ENCODE measurements around the gene F7.
"Not testable (repeated sequence)": the region's sequence is repeated elsewhere in the genome, so short reads cannot be mapped to it uniquely, and the experiment has no call there.

Gene F7

DNA sequence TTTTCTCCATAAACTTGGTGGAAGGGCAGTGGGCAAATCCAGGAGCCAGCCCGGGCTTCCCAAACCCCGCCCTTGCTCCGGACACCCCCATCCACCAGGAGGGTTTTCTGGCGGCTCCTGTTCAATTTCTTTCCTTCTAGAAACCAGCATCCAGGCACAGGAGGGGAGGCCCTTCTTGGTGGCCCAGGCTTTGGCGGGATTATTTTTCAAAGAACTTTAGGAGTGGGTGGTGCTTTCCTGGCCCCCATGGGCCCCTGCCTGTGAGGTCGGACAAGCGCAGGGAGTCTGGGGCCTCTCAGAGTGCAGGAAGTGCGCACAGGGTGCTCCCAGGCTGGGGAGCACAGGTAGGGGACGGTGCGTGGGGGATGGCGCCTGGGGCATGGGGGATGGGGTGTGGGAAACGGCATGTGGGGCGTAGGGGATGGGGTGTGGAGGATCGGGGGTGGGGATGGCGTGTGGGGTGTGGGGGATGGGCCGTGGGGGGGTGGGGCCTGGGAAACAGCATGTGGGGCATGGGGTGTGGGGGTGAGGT lies 396 bp downstream of the F7 start:
- no peak for DNase-seq

DNA sequence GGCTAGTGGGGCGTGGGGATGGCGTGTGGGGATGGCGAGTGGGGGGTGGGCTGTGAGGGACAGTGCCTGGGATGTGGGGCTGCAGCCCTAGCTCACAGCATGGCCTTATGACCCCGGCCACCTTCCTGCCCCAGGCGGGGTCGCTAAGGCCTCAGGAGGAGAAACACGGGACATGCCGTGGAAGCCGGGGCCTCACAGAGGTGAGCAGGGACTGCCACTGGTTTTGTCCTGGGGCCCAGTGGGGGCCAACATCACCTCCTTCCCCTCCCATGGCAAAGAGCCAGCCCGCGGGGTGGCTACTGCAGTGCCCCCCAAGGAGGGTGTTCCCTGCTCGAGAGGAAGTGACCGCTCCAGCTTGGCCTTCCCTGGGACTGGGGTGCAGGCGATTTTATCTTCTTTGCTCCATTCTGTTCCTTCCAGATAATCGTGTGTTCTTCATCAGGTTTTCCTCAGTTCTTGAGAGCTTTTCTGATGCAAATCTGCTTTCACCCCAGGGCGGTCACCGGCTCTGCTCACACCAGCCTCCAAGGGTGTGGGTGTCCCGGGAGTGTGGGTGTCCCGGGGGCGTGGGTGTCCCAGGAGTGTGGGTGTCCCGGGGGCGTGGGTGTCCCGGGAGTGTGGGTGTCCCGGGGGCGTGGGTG lies 1.2 kb downstream of the F7 start:
- DNase-seq: no peak

DNA sequence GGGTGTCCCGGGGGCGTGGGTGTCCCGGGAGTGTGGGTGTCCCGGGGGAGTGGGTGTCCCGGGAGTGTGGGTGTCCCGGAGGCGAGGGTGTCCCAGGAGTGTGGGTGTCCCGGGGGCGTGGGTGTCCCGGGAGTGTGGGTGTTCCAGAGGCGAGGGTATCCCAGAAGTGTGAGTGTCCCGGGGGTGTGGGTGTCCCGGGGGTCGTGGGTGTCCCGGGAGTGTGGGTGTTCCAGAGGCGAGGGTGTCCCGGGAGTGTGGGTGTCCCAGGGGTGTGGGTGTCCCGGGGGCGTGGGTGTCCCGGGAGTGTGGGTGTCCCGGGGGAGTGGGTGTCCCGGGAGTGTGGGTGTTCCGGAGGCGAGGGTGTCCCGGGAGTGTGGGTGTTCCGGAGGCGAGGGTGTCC lies 2.9 kb downstream of the F7 start:
- not testable (repeated sequence) for DNase-seq

DNA sequence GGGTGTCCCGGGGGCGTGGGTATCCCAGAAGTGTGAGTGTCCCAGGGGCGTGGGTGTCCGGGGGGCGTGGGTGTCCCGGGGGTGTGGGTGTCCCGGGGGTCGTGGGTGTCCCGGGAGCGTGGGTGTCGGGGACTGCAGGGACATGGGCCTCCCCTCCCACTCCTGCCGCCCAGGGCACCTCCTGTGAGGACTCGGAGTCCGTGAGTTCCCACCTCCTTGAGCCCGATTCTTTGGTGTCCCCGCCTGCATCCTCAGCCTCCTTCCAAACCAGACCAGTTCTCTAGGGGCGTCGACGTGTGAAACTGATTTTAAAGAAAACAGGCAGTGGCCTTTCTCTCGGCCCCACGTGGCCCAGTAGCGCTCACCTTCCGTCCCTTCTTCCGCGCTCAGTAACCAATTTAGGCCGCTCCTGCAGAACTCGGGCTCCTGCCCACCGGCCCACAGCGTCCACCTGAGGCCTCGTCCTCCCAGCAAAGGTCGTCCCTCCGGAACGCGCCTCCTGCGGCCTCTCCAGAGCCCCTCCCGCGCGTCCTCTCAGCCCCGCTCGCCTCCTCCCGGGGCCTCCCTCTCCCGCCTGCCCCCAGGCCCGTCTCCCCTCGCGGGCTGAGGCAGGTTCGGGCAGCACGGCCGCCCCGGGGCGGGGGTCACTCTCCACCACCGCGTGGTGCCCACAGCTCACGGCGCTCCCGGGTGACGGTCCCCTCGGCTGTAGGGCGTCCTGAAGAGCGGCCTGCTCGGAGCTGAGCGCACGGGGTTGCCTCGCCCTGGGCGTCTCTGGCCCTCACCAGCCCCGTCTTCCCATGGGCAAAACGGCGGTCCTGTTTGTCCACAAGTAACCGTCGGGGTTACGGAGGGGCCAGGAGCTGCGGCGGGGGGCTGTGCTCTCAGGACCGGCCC lies 3.8 kb downstream of the F7 start:
- DNase-seq: no peak

DNA sequence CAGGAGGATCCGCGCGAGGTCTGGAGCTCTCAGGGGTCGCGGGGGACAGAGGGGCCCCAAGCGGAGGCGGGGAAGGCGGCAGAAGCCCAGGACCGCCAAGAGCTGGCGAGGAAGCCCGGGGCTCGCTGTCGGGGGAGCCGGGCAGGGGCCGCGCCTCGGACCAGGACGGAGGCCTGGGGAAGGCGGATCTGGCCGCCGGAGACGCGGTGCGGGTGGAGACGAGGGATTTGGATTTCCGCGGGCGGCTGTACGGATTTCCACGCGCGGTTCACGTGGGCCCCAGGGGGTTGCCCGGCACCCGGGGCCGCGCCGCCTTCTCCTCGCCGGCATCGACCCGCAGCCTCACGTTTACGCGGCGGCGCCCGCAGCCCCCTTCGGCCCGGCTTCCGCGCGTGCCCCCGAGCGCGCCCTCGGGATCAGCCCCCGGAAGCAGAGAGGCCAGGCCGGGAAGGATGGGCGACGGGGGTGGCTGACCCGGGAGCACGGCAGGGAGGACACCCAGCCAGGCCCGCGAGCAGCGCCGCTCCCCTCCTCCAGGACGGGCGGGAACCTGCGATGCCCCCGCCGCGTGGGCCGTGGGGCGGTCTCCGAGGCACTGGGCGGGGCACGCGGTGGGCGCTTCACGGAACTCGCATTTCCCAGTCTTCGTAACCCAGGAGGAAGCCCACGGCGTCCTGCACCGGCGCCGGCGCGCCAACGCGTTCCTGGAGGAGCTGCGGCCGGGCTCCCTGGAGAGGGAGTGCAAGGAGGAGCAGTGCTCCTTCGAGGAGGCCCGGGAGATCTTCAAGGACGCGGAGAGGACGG lies 4.7 kb downstream of the F7 start:
- no peak for DNase-seq

DNA sequence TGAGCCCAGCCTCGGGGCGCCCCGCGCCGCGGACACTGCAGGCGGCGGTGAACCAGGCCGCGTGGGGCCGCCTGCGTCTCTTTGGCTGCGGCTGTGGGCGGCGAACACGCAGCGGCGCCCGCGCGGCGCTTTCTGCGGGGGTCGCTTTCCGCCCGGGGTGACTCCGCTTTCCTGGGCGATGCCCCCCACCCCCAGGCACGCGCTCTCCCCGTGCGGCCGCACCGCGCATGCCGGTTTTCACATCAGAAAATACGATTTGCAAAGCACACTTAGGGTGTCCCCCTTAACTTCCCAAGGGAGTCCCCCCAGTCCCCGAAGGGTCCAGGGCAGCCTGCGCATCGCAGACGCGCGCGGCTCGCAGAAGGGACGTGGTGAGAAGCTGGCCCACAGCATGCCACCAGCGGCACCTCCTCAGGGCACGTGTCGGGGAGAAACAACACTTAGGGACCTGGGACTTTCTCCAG lies 5.3 kb downstream of the F7 start:
- no peak for DNase-seq

DNA sequence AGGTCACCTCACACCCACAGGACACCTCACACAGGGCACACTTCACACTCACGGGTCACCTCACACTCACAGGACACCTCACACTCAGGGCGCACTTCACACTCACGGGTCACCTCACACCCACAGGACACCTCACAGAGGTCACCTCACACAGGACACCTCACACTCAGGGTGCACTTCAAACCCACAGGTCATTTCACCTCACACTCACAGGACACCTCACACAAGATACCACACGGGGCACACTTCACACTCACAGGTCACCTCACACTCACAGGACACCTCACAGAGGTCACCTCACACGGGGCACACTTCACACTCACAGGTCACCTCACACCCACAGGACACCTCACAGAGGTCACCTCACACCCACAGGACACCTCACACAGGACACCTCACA lies 6.2 kb downstream of the F7 start:
- DNase-seq: not testable (repeated sequence)

DNA sequence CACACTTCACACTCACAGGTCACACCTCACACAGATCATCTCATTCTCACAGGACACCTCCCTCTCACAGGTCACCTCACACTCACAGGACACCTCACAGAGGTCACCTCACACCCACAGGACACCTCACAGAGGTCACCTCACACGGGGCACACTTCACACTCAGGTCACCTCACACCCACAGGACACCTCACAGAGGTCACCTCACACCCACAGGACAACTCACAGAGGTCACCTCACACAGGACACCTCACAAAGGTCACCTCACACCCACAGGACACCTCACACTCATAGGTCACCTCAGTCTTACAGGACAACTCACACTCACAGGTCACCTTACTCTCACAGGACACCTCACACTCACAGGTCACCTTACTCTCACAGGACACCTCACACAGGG lies 6.9 kb downstream of the F7 start:
- not testable (repeated sequence) for DNase-seq

DNA sequence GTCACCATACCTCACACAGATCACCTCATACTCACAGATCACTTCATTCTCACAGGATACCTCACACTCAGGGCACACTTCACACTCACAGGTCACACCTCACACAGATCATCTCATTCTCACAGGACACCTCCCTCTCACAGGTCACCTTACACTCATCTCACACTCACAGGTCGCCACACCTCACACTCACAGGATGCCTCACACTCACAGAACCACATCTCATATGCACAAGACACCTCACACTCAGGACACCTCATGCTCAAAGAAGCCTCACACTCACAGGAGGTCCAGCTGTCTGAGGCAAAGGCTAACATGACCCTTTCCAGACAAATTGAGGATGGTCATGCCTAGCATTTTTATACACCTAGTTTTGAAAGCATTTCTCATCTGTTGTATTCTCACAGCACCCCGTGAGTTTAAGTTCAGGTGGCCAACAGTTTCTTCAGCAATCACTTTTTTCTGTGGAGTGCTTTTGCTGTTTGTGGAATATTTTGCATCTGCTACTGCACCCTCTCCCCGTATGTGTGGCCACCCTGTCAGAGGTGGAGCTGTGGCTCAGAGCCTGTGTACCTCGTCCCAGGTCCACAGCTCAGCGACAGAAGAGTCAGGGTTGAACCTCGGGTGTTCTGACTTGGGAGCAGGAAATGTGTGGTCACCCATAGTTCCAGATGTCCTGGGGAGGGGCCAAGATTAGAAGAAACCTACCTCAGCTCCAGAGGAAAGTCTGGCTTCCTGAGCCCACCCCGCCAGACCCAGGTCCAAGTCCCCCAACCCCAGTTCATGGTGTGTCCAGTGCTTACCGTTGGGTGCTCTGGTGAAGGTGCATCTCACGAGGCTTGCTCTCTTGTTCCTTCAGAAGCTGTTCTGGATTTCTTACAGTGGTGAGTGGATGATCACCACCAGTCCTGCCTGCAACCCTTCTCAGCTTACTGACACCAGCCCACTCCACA lies 7.6 kb downstream of the F7 start:
- DNase-seq: no peak

DNA sequence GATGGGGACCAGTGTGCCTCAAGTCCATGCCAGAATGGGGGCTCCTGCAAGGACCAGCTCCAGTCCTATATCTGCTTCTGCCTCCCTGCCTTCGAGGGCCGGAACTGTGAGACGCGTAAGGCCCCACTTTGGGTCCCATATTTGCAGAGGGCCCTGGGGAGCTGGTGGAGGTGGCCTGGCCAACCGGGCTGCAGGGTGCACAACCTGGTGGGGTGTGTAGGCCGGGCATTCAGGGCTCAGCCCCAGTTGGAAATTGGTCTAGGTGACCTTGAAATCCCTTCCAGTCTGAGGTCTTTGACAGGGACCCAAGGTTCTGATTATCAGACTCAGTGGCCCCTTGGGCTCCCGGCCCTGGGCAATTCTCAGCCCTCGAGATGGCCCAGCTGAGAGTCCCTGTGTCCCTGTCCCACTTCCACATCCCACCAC lies 8.3 kb downstream of the F7 start:
- no peak for DNase-seq

DNA sequence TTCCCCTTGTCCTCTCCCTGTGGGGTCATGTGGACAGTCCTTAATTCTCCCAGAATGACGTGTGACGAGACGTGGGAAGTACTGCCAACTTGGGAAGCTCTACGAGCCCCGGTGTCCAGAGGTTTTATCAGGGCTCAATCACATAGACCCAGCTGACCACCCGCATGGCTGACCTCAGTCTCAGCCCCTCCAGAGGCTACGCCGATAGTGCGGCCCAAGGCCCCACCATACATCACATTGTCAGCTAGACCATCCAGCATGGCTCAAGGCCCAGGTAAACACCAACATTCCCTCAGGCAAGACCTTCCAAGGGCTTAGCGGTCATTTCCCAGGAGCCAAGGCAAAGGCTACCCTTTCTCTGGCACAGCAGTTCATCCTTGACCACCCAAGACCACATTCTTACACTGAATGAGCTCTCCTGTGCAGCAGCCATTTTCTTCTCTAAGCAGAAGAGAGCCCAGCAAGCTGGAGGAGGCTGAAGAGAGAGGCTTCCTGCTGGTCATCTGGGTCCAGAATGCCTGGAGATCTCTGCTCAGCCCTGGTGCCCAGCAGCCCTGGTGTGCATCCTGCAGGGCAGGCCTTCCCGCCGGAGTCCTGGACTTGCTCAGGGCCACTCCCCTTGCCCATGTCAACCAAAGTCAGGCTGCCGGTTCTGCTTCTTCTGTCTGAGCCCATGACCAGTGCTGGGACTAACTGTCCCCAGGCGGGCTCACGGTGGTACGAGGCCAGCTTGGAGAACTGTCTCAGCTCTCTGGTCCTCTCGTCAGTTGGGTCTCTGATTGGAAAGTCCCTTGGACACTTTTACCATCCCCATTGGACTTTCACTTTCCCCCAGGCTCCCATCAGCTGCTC lies 9.1 kb downstream of the F7 start:
- DNase-seq: no peak

DNA sequence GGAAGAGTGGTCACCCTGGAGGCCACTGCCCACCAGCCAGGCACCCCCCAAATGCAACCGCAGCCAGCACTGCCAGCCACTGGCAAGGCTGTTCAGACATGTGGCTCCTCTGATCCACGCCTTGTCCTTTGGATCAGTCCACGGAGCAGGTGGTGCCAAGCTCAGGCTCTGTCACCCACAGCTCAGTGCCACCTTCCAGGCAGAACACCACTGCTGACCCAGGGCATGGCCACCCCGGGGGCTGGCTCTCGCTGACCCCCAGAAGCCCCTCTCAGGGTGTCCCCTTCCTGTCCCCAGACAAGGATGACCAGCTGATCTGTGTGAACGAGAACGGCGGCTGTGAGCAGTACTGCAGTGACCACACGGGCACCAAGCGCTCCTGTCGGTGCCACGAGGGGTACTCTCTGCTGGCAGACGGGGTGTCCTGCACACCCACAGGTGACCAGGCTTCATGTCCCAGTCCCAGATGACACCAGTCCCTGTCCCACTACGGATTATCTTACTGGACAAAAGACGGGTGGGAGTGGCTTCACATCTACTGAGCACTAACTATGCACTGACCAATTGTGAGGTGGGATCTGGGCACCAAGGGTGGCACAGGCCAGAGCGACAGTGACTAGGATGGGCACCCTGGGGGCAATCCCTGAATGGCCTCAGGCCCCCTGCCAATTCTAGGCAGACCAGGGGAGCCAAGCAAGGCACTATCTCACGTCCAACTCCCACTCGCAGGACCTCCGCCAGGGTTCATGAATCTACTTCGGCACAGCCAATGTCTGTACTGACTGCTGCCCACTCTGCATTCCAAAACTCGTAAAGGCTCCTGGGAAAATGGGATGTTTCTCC lies 10.0 kb downstream of the F7 start:
- no peak for DNase-seq

DNA sequence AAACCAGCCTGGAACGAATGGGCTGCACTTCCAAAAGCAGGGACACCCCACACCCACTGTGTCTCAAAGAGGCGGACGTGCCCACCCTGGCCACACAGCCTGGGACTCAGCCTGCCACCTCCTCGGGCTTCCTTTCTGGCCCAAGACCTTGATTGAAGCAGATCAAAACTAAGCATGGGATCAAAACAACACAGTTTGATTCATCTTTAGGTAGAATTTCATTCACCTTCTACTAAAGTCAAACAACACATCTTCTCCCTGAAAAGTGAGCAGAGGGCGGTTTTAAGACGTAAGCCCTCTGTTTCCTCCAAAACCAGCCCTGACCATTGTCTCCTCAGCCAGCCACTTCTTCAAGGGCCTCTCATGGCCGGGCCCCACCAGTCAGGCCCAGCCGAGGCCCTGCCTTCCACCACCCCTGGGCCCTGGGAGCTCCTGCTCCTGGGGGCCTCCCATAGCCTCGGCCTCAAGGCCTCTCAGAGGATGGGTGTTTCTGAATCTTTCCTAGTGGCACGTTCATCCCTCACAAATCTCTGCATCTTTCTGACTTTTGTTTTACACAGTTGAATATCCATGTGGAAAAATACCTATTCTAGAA lies 10.7 kb downstream of the F7 start:
- no peak for DNase-seq

DNA sequence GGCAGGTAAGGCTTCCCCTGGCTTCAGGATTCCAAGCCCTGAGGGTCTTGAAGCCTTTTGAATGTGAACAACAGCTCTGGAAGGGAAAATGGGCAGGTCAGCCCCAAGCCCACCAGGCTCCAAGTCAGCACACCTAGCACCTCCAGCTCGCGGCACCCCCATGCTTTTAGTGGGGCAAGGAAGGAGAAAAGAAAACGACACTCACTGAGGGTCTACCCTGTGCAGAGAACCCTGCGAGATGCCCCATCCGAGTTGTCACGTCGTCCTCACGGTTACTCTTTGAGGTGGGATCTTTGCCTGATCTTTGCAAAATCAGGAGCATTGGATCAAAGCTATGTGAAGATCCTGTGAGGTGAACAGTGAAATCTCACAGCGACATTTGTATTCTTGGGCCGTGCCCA lies 11.3 kb downstream of the F7 start:
- DNase-seq: no peak

DNA sequence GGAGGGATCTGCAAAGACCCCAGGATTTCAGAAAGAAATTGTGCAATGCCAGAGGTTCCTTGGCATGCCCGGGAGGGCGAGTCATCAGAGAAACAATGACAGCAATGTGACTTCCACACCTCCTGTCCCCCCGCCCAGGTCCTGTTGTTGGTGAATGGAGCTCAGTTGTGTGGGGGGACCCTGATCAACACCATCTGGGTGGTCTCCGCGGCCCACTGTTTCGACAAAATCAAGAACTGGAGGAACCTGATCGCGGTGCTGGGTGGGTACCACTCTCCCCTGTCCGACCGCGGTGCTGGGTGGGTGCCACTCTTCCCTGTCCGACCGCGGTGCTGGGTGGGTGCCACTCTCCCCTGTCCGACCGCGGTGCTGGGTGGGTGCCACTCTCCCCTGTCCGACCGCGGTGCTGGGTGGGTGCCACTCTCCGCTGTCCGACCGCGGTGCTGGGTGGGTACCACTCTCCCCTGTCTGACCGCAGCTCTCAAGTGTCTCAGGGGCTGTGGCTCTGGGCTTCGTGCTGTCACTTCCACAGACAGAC lies 11.8 kb downstream of the F7 start:
- DNase-seq: no peak

DNA sequence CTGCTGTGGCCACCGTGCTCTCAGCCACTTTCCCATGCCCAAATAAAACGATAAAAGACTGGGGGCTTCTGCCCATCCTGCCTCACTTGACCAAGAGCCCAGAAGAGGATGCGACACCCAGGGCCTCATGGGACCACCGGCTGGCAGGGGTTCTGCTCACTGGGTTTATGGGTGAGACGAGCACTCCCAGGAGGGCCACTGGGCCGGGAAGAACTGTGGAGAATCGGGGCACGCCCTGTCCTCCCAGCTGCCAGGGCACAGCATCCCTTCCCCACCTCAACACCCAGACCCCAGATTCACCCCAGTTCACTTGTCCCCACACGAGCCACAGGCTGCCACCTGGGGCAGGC lies 12.3 kb downstream of the F7 start:
- DNase-seq: no peak

DNA sequence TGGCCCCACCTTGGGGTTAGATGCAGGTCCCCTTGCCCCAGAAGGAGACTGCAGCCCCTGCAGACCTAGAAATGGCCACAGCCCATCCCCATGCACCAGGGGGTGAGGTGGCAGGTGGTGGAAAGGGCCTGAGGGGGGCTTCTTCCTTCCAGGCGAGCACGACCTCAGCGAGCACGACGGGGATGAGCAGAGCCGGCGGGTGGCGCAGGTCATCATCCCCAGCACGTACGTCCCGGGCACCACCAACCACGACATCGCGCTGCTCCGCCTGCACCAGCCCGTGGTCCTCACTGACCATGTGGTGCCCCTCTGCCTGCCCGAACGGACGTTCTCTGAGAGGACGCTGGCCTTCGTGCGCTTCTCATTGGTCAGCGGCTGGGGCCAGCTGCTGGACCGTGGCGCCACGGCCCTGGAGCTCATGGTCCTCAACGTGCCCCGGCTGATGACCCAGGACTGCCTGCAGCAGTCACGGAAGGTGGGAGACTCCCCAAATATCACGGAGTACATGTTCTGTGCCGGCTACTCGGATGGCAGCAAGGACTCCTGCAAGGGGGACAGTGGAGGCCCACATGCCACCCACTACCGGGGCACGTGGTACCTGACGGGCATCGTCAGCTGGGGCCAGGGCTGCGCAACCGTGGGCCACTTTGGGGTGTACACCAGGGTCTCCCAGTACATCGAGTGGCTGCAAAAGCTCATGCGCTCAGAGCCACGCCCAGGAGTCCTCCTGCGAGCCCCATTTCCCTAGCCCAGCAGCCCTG lies 12.8 kb downstream of the F7 start:
- DNase-seq: no peak

DNA sequence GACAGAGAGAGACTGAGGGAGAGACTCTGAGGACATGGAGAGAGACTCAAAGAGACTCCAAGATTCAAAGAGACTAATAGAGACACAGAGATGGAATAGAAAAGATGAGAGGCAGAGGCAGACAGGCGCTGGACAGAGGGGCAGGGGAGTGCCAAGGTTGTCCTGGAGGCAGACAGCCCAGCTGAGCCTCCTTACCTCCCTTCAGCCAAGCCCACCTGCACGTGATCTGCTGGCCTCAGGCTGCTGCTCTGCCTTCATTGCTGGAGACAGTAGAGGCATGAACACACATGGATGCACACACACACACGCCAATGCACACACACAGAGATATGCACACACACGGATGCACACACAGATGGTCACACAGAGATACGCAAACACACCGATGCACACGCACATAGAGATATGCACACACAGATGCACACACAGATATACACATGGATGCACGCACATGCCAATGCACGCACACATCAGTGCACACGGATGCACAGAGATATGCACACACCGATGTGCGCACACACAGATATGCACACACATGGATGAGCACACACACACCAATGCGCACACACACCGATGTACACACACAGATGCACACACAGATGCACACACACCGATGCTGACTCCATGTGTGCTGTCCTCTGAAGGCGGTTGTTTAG lies 13.7 kb downstream of the F7 start:
- no peak for DNase-seq

Data from COR-L47 (cell line).